Cardiac muscle cell (in vitro differentiated cells and primary cell): ENCODE results near the gene SHROOM3. TPM values are rescaled to one million over a fixed set of nuclear protein-coding genes. Genes with fewer than 3 reads are reported as not detected.
"Not testable (repeated sequence)": the region's sequence is repeated elsewhere in the genome, so short reads cannot be mapped to it uniquely, and the experiment has no call there.

Experiments
- DNase-seq, 2 donors: peaks; one replicate each; pipeline versions ENCODE4 v3.0.0 to v3.0.0-alpha.2; 2010 to 2017; ENCODE audit warnings: low read depth in 1 of 2, low spot score in 1 of 2
- H3K27ac ChIP-seq: fragments of 200-600 bp; sonication (generic); 2 replicates; pipeline ENCODE4 v1.5.1; 2016
- H3K27me3 ChIP-seq: fragments of 200-600 bp; sonication (generic); 2 replicates; pipeline ENCODE4 v1.6.0; 2016; ENCODE audit warnings: control low read depth
- H3K36me3 ChIP-seq: fragments of 200-600 bp; sonication (generic); 2 replicates; pipeline ENCODE4 v1.5.1; 2016; ENCODE audit warnings: control low read depth
- H3K4me1 ChIP-seq: fragments of 200-600 bp; sonication (generic); 2 replicates; pipeline ENCODE4 v1.8.1; 2017; ENCODE audit warnings: low read depth, mild to moderate bottlenecking, mixed run types
- H3K4me3 ChIP-seq: fragments of 200-600 bp; sonication (generic); 2 replicates; pipeline ENCODE4 v1.5.1; 2016; ENCODE audit warnings: mild to moderate bottlenecking
- H3K9me3 ChIP-seq: fragments of 200-600 bp; sonication (generic); 2 replicates; pipeline ENCODE4 v1.5.1; 2017; ENCODE audit warnings: low read depth, mild to moderate bottlenecking, control low read depth
- polyA plus RNA-seq: library from polyadenylated mRNA; unstranded; fragments of >200 nt; fragmentation: Nextera tagmentation; extraction: Ambion mirVana; gene quantifications from 2 replicates; pipeline ENCODE4 v1.2.1, GENCODE V29; 2016
- total RNA-seq: library from RNA; depleted of rRNA; stranded (reverse); fragments of >200 nt; gene quantifications from 2 replicates; pipeline ENCODE4 v1.2.3, GENCODE V29; 2016
- TF ChIP-seq, protein P1 (sequence below): IDR thresholded peaks from 2 replicates; pipeline ENCODE4 v1.5.1; 2012; ENCODE audit warnings: low read depth, mild to moderate bottlenecking, low read length

The SHROOM3 gene
- total and polyA plus RNA-seq, 2 experiments from 2014 or later = 13.7 to 47.7 TPM

DNA sequence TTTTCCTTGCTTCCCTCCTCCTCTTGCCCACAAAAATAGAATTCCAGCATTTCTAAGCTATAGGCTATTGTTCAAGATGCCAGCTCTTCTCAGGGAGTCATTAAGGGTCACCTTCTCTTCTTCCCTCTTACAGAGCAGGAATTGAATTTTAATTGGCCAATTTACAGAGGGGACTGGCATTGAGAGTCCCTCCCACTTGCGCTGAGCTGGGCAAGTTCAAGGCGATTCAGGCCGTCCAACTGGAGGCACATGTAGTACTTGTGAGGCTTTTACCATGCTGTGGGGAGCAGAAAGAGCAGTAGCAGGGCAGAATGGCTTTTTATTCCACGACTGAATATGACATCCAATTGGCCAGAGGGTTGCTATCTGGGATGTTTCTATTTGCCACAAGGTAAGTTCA lies 281.0 kb downstream of the SHROOM3 start:
- no peaks in the 10 kb centered on the region for H3K4me1 ChIP-seq
- no peak overlapping the region for H3K27ac ChIP-seq
- H3K9me3 ChIP-seq = no peaks in the 10 kb centered on the region
- no peak for DNase-seq
- H3K36me3 ChIP-seq = peaks cover 10% of the 10 kb centered on the region
- H3K4me3 ChIP-seq = no peak overlapping the region
- TF ChIP-seq, protein P1, sequence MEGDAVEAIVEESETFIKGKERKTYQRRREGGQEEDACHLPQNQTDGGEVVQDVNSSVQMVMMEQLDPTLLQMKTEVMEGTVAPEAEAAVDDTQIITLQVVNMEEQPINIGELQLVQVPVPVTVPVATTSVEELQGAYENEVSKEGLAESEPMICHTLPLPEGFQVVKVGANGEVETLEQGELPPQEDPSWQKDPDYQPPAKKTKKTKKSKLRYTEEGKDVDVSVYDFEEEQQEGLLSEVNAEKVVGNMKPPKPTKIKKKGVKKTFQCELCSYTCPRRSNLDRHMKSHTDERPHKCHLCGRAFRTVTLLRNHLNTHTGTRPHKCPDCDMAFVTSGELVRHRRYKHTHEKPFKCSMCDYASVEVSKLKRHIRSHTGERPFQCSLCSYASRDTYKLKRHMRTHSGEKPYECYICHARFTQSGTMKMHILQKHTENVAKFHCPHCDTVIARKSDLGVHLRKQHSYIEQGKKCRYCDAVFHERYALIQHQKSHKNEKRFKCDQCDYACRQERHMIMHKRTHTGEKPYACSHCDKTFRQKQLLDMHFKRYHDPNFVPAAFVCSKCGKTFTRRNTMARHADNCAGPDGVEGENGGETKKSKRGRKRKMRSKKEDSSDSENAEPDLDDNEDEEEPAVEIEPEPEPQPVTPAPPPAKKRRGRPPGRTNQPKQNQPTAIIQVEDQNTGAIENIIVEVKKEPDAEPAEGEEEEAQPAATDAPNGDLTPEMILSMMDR = no peak
- no peaks in the 10 kb centered on the region for H3K27me3 ChIP-seq

DNA sequence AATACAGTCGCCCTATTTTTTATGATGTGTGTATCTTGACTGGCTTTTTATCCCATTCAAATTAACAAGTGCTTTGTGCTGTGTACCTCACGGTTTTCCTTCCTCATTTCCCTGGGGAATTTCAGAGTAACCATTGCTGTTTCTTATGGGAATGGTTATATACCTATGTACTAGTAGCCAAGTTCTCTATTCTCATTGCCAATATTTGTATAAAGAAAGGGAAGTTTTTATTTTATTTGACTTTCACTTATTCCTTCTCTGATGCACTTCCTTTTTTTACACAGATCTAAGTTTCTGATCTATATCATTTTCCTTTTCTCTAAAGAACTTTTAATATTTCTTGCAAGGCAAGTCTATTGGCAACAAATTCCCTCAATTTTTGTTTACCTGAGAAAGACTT lies 281.6 kb downstream of the SHROOM3 start:
- no peaks in the 10 kb centered on the region for H3K27me3 ChIP-seq
- no peak for DNase-seq
- no peak overlapping the region for H3K4me3 ChIP-seq
- TF ChIP-seq, protein P1 = no peak
- H3K9me3 ChIP-seq = no peaks in the 10 kb centered on the region
- no peaks in the 10 kb centered on the region for H3K4me1 ChIP-seq
- H3K36me3 ChIP-seq = peaks cover 6% of the 10 kb centered on the region
- no peak overlapping the region for H3K27ac ChIP-seq

DNA sequence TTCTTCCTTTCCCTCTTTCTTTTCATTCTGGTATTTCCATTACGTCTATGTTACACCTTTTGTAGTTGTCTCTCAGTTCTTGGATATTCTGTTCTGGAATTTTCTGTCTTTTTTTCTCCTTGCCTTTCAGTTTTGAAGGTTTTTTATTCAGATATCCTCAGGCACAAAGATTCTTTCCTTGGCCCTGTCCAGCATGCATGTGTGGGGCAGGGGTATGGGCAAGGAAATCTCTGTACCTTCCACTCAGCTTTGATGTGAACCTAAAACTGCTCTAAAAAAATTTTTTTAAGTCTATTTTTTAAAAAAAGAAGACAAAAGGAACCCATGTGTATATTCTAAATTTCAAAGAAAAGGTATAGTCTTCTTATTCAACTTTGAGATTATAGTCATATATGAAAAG lies 282.4 kb downstream of the SHROOM3 start:
- Histone ChIP-seq H3K27me3 (no peaks in the 10 kb centered on the region), H3K9me3 (no peaks in the 10 kb centered on the region), H3K27ac (no peak overlapping the region), H3K36me3 (peaks cover 6% of the 10 kb centered on the region), H3K4me1 (no peaks in the 10 kb centered on the region), H3K4me3 (no peak overlapping the region)
- no peak for DNase-seq
- TF ChIP-seq, protein P1 = no peak

DNA sequence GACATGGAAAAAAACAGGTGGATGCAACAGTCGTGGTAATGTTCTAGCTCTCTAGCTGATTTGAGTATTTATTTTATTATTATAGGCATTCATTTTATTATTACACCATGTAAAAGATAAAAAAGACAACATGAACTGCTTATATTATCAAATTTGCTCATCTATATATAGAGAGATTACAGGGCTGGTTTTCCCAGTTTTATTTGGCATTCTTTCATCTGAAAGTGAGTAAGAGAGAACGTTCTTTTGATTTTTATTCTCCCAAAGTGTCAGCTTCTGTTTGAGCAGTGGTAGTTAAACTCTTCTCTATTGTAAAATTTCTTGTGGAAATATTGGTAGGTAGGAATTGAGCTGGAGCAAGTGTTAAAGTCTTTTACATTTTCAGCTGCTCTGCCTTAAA lies 283.0 kb downstream of the SHROOM3 start:
- Histone ChIP-seq H3K4me1 (no peaks in the 10 kb centered on the region), H3K9me3 (no peaks in the 10 kb centered on the region), H3K27ac (no peak overlapping the region), H3K27me3 (no peaks in the 10 kb centered on the region), H3K4me3 (no peak overlapping the region), H3K36me3 (peaks cover 2% of the 10 kb centered on the region)
- no peak for DNase-seq
- TF ChIP-seq, protein P1 = no peak

DNA sequence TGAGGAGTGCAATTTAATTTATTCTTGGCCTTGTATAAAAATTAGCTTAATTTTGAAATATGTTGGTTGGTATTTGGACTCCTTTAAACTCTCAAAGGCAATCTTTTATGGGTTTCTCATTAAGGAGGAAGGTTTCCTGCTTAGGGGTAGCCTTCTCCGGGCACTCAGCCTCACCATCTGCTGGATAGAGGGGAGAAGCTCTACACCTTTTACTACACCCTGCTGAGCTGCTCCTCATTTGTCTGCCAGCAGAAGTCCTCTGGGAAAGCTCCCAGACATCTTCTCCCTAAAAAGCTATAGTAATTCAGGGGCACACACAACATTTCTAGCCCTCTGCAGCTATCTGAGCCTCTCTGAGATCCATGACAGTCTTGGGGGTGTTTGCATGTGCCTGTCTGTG lies 283.8 kb downstream of the SHROOM3 start:
- no peak for DNase-seq
- H3K27ac ChIP-seq = no peak overlapping the region
- no peaks in the 10 kb centered on the region for H3K9me3 ChIP-seq
- no peak overlapping the region for H3K4me3 ChIP-seq
- H3K27me3 ChIP-seq = no peaks in the 10 kb centered on the region
- no peaks in the 10 kb centered on the region for H3K36me3 ChIP-seq
- no peaks in the 10 kb centered on the region for H3K4me1 ChIP-seq
- TF ChIP-seq, protein P1 = no peak

DNA sequence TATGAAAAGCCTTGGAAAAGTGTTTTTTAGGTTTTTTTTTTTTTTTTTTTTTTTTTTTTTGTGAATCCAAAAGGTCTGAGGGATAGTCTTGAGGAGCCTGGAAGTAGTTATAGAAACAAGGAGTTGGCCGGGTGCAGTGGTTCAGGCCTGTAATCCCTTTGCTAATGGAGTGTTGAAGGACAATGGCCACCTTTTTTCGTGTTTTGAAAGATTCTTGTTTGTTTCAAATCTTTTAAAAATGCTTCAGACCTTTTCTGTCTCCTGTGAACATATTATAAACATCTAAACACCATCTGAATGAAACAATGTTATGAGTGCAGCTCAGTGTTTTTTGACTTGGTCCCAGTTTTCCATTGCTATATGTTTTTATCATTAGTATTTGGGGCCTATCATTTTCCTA lies 285.1 kb downstream of the SHROOM3 start:
- H3K36me3 ChIP-seq = no peaks in the 10 kb centered on the region

DNA sequence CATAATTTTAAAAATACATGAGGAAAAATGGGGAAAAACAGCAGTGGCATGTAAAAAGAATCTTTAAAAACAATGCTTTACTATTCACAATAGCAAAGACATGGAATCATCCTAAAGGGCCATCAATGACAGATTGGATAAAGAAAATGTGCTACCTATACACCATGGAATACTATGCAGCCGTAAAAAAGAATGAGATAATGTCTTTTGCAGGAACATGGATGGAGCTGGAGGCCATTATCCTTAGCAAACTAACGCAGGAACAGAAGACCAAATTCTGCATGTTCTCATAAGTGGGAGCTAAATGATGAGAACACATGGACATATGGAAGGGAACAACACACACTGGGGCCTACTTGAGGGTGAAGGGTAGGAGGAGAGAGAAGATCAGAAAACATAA lies 287.1 kb downstream of the SHROOM3 start:
- H3K9me3 ChIP-seq, H3K4me3 ChIP-seq, DNase-seq, H3K4me1 ChIP-seq, H3K27ac ChIP-seq, H3K27me3 ChIP-seq, H3K36me3 ChIP-seq: not testable (repeated sequence)

More for the DNA sequence above, 285.1 kb downstream of the SHROOM3 start:
- DNase-seq = no peak
- H3K27me3 ChIP-seq = no peaks in the 10 kb centered on the region
- H3K4me3 ChIP-seq = no peak overlapping the region
- TF ChIP-seq, protein P1 = no peak
- H3K27ac ChIP-seq = no peak overlapping the region
- H3K9me3 ChIP-seq = no peaks in the 10 kb centered on the region
- H3K4me1 ChIP-seq = peaks cover 7% of the 10 kb centered on the region
